ENCODE results near the gene CDH22. TPM values are rescaled to one million over a fixed set of nuclear protein-coding genes. Genes with fewer than 3 reads are reported as not detected.

CDH22 gene
- total and polyA plus RNA-seq, 2 experiments from 2014 or later, result 0.08 to 0.10 TPM

DNA sequence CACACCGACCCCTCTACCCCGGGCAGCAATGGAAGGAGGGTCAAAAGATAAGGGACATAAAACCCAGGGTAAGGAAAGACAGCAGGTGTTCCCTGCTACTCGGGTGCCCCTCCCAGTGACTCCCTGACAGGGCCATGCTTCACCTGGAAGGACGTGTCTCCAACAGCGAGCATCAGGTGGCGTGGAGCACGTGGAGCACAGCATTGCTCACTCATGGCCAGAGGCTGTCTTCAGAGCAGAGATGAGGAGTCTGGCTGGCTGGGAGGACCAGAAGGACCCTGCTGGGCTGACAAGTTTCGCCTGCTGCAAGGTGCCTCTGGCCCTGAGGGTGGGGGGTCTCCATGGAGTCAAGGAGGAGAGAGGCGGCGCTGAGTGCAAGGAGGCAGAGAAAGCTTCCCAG, 15.3 kb upstream of the CDH22 start (continued):
- TF ChIP-seq, protein P1, sequence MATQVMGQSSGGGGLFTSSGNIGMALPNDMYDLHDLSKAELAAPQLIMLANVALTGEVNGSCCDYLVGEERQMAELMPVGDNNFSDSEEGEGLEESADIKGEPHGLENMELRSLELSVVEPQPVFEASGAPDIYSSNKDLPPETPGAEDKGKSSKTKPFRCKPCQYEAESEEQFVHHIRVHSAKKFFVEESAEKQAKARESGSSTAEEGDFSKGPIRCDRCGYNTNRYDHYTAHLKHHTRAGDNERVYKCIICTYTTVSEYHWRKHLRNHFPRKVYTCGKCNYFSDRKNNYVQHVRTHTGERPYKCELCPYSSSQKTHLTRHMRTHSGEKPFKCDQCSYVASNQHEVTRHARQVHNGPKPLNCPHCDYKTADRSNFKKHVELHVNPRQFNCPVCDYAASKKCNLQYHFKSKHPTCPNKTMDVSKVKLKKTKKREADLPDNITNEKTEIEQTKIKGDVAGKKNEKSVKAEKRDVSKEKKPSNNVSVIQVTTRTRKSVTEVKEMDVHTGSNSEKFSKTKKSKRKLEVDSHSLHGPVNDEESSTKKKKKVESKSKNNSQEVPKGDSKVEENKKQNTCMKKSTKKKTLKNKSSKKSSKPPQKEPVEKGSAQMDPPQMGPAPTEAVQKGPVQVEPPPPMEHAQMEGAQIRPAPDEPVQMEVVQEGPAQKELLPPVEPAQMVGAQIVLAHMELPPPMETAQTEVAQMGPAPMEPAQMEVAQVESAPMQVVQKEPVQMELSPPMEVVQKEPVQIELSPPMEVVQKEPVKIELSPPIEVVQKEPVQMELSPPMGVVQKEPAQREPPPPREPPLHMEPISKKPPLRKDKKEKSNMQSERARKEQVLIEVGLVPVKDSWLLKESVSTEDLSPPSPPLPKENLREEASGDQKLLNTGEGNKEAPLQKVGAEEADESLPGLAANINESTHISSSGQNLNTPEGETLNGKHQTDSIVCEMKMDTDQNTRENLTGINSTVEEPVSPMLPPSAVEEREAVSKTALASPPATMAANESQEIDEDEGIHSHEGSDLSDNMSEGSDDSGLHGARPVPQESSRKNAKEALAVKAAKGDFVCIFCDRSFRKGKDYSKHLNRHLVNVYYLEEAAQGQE (IDR thresholded peaks at IDR 0.05; ENCODE audit: unreplicated experiment), result no peak
- TF ChIP-seq JUNB (IDR thresholded peaks at IDR 0.05; ENCODE audit: unreplicated experiment) (no peak), EZH2phosphoT487 (IDR thresholded peaks at IDR 0.05; ENCODE audit: unreplicated experiment) (no peak), STAT1 (IDR thresholded peaks at IDR 0.05; ENCODE audit: unreplicated experiment) (no peak), CREB1 (CRISPR knock-in tag; IDR thresholded peaks at IDR 0.05; ENCODE audit: low read depth) (no peak), ZNF114 (CRISPR knock-in tag; IDR thresholded peaks at IDR 0.05) (no peak), ZNF331 (CRISPR knock-in tag; IDR thresholded peaks at IDR 0.05; ENCODE audit: low read depth) (no peak)
- TF ChIP-seq, protein P2, sequence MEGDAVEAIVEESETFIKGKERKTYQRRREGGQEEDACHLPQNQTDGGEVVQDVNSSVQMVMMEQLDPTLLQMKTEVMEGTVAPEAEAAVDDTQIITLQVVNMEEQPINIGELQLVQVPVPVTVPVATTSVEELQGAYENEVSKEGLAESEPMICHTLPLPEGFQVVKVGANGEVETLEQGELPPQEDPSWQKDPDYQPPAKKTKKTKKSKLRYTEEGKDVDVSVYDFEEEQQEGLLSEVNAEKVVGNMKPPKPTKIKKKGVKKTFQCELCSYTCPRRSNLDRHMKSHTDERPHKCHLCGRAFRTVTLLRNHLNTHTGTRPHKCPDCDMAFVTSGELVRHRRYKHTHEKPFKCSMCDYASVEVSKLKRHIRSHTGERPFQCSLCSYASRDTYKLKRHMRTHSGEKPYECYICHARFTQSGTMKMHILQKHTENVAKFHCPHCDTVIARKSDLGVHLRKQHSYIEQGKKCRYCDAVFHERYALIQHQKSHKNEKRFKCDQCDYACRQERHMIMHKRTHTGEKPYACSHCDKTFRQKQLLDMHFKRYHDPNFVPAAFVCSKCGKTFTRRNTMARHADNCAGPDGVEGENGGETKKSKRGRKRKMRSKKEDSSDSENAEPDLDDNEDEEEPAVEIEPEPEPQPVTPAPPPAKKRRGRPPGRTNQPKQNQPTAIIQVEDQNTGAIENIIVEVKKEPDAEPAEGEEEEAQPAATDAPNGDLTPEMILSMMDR (conservative IDR thresholded peaks at IDR 0.05; ENCODE audit: low read depth in 2 of 2), result no peak

DNA sequence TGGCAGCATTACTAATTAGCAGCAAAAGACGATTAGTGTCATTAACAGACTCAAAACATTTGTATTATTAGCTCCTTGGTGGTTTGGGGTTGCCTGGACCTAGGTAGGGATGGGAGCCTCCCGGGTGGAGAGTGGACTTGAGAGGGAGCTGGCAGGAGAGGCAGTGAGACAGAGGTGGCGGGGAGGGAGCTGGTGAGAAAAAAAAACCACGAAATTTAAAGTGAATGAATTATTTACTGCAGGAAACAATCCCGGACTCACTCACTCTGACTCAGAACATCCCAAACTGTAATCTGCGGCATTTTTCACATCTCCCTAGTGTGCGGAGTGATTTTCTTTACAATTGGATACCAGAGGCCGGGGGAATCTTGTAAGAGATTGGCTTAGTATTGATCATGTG, 14.3 kb upstream of the CDH22 start:
- Histone ChIP-seq H3K4me2 (no peak overlapping the region), H3K36me3 (ENCODE audit: insufficient read depth) (no peaks in the 10 kb centered on the region), H3K79me2 (replicated peaks; ENCODE audit: insufficient read depth) (no peaks in the 10 kb centered on the region), H3K27me3 (ENCODE audit: insufficient read depth) (no peaks in the 10 kb centered on the region), H2AFZ (no peak overlapping the region), H3K9me2 (ENCODE audit: insufficient read depth) (no peaks in the 10 kb centered on the region), H3K4me3 (no peak overlapping the region), H3K27ac (ENCODE audit: low read depth) (no peak overlapping the region), H3K4me1 (ENCODE audit: insufficient read depth) (no peaks in the 10 kb centered on the region), H4K20me1 (replicated peaks; ENCODE audit: insufficient read depth) (no peaks in the 10 kb centered on the region), H3F3A (replicated peaks; ENCODE audit: low read depth) (no peaks in the 10 kb centered on the region)
- Mint-ChIP-seq H3K4me1 (no peaks in the 10 kb centered on the region), H3K36me3 (ENCODE audit: low read depth) (no peaks in the 10 kb centered on the region), H3K4me3 (no peak overlapping the region), H3K27ac (no peak overlapping the region), H3K27me3 (ENCODE audit: insufficient read depth, low read depth, poor library complexity) (peaks cover 3% of the 10 kb centered on the region), H3K9me3 (no peaks in the 10 kb centered on the region)
- no peak for ATAC-seq
- no peak for DNase-seq (ENCODE audit: low spot score)
- TF ChIP-seq, protein P2 (conservative IDR thresholded peaks at IDR 0.05; ENCODE audit: low read depth in 2 of 2), result no peak
- TF ChIP-seq ZNF331 (CRISPR knock-in tag; IDR thresholded peaks at IDR 0.05; ENCODE audit: low read depth), result no peak
- TF ChIP-seq EZH2 (IDR thresholded peaks at IDR 0.05; ENCODE audit: low read depth, unreplicated experiment), result no peak
- no peak for TF ChIP-seq CREB1 (CRISPR knock-in tag; IDR thresholded peaks at IDR 0.05; ENCODE audit: low read depth)
- no peak for TF ChIP-seq ZNF114 (CRISPR knock-in tag; IDR thresholded peaks at IDR 0.05)
- no peak for TF ChIP-seq NANOG (IDR thresholded peaks at IDR 0.05; ENCODE audit: borderline replicate concordance)
- no peak for TF ChIP-seq STAT1 (IDR thresholded peaks at IDR 0.05; ENCODE audit: unreplicated experiment)
- TF ChIP-seq, protein P3, sequence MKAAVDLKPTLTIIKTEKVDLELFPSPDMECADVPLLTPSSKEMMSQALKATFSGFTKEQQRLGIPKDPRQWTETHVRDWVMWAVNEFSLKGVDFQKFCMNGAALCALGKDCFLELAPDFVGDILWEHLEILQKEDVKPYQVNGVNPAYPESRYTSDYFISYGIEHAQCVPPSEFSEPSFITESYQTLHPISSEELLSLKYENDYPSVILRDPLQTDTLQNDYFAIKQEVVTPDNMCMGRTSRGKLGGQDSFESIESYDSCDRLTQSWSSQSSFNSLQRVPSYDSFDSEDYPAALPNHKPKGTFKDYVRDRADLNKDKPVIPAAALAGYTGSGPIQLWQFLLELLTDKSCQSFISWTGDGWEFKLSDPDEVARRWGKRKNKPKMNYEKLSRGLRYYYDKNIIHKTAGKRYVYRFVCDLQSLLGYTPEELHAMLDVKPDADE (IDR thresholded peaks at IDR 0.05), result no peak
- TF ChIP-seq, protein P1 (IDR thresholded peaks at IDR 0.05; ENCODE audit: unreplicated experiment), result no peak

All from GM23338 (cell line).